ENCODE measurements around the gene MIB2.
"Not testable (repeated sequence)": the region's sequence is repeated elsewhere in the genome, so short reads cannot be mapped to it uniquely, and the experiment has no call there.

MIB2 gene

DNA sequence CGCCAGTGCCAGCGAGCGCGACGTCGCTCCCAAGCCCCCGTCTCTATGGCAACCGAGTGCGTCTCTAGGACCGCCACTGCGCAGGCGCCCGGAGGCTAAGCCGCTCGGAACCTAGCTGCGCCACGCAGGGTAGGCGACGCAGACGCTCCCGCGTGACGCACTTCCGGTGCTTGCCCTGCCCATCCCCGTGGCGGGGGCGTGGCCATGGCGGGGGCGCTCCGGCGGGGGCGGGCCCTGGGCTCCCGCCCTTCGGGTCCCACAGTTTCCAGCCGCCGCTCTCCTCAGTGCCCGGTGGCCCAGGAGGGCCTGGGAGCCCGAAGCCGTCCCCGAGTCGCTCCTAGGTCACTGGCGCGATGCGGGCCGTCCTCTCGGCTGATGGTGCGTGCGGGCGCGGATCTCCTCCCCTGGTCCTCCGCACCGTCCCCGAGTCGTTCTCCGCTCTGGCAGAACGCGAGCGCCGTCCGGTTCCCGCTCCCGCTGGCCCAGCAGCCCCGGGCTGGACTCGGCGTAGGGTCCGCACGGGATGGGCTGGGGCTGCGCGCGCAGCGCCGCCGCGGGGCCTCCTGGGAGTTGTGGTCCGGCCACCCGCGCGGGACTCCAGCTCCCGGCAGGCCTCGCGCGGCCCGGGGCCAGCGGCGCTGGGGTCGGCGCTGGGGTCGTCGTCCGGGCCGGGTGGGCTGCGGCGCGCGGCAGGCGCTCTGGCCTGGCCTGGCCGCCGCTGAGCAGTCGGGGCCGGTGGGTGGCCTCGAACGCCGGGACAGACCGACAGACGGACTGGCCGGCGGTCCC lies at the start of gene MIB2:
Gene MIB2 (plus strand): TSS at position 245 of the 789 bp plus-strand sequence. CDS start 7,953 bp downstream, outside the sequence.
- peak; percentile 97 for DNase-seq (ENCODE audit: low spot score)

DNA sequence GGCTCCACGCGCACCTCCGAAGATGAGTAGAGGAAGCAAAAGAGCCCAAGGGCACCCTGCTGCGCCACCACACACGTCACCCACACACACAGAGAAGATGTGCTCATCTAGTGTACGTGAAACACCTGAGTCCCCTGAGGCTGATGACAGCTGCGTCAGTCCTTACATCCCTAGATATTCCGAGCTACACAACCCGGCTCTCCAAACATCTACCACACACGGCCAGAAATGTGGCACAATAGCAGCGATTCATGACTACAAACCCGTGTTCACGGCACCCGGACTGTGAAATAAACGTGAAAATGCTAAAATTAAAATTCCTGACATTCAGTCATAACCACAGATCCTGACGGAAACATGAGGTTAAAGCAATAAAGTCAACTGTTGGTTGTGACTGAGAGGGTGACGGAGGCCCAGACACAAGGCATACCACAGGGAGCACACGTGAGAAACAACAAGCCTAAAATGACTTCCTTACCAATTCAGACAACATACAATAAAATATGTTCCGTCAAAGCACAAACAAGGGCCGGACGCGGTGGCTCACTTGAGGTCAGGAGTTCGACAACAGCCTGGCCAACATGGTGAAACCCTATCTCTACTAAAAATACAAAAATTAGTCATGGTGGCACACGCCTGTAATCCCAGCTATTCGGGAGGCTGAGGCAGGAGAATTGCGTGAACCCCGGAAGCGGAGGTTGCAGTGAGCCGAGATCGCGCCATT lies 48.0 kb upstream of the MIB2 start:
- no peak for DNase-seq (ENCODE audit: low spot score)

DNA sequence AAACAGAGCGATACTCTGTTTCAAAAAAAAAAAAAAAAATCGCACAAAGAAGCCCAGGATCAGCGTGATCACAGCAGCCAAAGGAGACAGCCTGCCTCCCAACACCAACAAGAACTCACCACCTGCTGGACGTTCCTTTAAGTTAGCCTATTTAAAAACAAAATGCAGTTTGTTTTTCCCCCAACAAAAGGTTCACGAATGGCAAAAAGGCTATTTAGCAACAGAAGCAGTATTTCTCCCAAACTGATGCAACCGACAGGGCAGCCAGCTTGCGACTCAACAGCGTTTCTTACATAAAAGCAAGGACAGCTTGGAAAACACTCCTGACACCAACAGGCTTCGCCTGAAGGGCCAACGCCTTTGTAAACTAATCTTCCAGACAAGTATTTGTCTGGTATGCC lies 47.4 kb upstream of the MIB2 start:
- DNase-seq (ENCODE audit: low spot score) = no peak

DNA sequence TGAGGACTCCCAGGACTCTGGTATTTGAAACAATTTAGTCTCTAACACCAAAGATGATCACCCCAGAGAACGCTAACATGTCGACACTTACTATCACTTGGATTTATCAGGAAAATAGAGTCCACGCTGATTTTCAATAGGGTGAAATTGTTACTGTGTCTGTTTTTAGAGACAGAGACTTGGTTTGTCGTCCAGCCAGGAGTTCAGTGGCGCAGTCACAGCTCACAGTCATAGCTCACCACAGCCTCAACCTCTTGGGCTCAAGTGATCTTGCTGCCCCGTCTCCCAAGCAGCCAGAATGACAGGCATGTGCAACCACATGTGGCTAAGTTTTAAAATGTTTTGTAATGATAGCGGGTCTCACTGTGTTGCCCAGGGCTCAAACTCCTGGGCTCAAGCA lies 46.0 kb upstream of the MIB2 start:
- DNase-seq (ENCODE audit: low spot score) = no peak

DNA sequence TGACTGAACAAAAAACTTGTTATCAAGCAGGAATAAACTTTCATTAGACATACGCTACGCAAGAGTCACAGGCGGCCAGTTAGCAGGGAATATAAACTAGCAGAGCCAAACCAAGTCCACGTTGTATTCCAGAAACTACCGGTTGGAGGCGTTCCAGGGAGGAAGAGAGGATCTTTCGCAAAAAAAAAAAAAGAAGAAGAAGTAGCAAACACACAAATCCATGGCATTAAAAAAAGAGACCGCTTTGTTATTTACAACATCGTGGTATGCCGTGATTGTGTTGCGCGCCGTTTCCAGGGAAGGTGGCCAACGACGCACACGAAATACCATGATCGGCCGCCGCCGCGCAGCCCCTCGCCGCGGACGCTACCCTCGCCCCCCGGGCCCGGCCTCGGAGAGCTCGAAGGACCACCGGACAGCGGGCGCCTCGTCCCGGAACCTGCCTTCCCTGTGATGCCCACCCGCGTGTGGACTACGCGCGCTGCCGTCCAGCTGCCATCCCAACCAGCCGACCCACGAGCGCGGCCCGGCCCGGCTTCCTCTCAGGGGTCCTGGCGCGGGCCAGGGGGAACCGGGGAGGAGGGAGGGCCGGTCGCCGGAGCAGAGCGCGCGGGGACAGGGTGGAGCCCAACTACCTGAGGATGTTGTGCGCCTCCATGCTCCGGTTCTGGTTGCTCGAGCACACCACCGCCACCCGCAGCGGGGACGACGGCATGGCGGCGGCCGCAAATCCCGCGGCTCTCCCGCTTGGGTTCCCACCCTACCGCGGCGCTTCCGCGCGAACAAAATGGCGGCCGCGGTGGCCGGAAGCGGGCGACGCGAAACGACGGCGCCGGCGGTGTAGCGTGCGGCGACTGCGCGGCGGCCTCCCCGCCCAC lies 41.2 kb upstream of the MIB2 start:
- no peak for DNase-seq (ENCODE audit: low spot score)

DNA sequence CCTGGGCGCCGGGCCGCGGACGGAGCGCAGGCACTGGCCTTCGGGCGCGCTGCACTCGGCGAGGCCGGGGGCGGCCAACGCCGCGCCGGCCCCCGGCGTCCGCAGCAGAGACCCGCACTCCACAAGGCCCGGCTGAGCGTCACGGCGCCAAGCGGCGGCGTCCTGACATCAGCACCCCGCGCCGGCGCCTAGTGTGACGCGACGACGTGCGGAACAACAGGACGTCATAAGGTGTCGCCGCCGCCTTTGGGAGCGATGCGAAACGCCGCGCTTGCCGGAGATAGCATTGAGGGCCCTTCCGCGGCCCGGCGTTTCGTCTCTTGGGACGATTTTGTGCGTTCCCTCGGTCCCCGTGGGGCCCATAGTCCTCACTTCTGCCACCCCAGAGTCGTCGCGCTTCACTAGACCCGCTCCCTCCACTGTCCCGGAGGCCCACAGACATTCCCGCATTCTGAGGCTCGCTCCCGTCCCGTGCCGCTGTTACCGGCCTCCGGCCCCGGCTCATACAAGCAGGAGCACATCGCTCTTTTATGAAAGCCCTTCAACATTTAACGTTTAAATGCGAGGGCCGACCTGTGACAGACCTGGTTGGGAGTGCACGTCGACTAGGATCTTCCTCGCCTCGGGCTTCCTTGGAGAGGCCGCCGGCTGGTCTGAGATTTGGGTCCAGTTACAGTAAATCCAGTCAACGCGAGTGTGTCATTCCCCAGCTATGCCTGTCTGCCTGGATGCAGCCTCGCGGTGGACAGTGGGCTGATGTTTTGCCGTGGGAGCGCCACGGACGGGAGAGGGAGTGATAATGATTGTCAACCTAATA lies 40.4 kb upstream of the MIB2 start, which contains the start of gene SSU72:
Gene SSU72 (minus strand): TSS at position 143 of the 817 bp plus-strand sequence. CDS start 306 bp downstream, outside the sequence.
- DNase-seq (ENCODE audit: low spot score) = peak; percentile 88

DNA sequence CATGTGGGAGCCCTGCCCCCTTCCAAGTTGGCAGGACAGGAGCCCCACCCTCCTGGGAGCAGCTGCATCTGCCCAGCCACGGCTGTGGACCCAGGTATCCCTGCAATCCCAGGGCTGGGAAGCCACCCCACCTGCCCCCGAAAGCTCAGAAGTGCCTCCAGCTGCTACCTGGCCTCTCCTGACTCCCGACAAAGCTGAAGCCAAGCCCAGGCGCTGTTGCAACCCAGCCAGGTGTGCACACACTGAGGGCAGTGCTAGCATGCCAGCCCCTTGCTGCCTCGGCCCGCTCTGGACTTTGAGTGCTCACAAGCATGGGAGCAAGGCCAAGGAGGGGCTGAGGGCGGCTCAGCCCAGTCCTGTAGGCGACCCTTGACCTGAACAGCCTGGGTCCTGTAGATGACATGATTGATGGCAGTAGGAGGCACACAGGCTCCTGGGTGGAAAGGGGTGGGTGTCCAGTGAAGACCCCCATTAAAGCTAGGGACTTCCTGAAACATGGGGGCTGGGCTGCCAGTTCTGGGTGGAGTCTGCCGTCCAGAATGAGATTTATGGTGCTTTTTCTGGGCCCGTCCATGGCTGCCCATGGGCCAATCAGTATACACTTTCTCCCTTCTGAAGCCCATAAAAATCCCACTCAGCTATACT lies 37.8 kb upstream of the MIB2 start:
- DNase-seq (ENCODE audit: low spot score) = no peak

DNA sequence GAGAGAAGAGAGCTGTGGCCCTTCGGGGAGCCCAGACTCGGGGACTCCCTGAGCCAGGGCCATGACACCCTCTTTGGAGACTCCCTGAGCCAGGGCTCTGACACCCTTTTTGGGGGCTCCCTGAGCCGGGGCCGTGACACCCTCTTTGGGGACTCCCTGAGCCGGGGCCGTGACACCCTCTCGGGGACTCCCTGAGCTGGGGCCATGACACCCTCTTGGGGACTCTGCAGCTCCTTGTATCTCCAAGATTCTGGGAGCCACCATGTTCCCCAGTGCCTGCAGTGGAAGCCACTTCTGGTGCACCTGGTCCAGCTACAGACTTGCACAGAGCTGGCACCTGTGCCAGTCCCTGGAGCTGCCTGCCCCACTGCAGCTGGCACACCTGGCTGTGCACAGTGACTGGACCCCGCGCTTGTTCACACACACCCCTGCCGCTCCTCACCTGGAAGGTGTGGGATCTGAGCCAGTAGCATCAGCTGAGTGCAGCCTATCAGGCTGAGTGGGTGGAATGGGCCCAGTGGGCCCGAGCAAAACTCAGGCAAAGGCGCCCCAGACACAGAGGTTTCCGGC lies 36.8 kb upstream of the MIB2 start:
- no peak for DNase-seq (ENCODE audit: low spot score)

DNA sequence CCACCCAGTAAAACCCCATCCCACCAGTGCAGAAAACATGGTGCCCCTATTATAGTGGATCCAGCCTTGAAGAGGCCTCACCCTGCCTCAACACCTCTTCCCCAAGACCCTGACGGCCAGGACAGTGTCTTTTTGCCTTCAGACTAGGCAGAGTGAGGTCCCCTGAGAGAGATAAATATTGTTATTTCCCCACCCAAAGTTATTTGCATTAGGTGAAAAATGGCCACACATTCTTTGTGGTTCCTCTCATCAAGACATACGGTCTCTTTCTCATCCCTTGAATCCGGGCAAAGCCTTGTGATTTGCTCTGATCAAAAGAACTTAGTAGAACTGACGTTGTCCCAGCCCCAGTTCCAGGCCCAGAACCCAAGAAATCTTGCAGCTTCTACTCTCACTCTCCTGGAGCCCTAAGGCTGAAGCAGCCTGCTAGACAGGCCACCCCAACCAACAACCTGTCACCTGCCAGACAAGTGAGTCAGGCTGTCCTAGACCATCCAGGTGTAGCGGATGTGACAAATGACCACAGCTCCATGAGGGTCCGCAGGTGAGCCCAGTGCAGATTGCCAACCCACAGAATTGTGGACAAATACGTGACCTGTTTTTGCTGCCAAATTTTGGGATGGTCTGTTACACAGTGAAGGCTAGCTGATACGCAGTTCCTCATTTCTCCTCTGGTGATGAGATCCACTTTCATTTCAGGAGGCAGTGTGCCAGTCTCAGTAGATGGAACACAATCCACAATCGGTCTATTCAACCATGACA lies 32.5 kb upstream of the MIB2 start:
- no peak for DNase-seq (ENCODE audit: low spot score)

DNA sequence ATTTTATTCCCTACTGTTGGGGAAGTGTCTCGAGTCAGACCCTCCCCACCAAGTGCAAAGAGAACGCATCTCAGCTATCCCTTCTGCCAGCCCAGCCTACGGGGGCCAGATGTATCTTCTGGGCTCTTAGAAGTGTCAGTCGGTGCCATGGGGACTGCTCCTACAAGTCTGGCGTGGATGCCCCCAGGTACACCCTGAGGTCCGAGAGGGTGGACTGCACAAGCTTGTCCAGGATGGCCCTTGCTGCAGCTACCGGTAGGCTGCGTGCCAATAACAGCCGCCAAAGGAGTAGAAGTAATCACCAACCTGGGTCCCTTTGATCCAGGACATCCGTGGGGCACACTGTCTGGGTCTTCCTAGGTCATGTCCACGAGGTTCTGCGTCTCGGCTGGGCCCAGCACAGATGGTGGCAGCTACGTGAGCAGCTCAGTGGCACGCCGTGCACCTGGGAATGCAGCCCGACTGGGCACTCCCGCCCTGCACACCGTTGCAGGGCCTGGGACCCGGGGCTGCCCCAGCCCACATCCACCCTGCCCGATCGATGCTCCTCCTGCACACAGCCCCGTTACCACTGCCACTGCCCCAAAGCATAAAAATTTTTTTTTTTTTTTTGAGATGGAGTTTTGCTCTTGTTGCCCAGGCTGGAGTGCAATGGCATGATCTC lies 31.8 kb upstream of the MIB2 start:
- DNase-seq (ENCODE audit: low spot score) = no peak

DNA sequence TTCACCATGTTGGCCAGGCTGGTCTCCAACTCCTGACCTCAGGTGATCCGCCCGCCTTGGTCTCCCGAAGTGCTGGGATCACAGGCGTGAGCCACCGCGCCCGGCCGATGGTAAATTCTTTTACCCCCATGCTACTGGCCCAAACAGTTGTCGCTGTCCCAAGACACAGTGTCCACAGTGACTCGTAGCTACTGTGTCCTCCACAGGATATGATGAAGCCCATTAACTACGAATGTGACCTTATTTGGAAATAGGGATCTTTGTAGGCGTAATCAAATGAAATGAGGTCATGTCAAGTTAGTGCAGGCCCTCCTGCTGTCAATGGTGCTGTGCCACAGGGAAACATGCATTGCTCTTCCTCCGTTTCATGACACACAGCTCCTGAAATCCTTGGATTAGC lies 23.8 kb upstream of the MIB2 start:
- no peak for DNase-seq (ENCODE audit: low spot score)

DNA sequence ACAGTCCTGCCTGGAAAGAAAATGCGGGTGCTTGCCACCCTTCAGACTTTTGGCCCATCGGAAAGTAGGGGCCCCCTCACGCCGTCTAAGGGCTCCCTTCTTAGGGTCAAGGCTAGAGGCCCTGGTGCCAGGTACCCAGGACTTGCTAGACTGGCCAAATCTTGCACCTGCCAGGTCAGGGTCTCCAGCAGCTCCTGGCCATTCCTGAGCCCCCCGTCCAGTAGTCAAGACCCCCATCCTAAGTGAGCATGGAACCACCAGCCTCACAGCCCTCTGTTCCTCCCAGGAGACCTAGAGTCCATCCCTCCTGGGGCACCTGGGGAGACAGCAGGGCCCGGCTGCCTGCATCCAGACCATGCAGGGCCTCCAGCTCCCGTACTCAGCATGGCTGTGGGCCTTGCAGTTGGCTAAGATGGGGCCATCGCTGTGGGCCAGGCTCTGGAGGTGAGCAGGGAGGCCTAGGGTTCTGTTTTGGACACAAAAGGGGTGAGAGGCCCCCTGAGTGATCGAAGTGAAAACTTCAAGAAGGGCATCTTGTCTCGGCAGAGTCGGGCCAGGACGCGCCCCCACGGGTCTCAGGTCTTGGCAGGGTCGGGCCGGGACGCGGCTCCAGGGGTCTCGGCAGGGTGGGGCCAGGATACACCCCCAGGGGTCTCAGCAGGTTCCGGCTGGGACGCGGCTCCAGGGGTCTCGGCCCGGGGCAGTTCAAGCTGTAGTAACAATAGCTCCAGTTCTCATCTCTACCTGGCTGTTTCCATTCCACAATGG lies 21.3 kb upstream of the MIB2 start:
- no peak for DNase-seq (ENCODE audit: low spot score)

DNA sequence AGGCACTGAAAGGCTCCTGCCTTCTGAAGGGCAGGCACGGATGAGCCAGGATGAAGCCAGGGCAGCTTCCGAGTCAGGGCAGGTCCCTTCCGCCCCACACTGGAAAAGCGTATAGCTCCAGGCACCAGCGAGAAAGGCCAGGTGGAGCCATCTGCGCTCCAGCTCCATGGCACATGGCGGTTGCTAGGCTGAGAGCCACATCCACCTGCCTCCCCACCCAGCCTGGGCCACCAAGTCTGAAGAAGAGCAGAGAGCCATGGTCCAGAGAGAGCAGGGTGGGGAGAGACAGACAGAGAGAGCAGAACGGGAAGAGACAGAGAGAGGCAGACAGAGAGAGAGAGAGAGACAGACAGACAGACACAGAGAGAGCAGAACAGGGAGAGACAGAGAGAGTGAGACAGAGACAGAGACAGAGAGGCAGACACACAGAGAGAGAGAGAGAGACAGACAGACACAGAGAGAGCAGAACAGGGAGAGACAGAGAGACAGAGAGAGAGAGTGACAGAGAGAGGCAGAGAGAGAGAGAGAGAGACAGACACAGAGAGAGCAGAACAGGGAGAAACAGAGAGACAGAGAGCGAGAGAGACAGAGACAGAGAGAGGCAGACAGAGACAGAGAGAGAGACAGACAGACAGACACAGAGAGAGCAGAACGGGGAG lies 20.6 kb upstream of the MIB2 start:
- DNase-seq (ENCODE audit: low spot score) = no peak

DNA sequence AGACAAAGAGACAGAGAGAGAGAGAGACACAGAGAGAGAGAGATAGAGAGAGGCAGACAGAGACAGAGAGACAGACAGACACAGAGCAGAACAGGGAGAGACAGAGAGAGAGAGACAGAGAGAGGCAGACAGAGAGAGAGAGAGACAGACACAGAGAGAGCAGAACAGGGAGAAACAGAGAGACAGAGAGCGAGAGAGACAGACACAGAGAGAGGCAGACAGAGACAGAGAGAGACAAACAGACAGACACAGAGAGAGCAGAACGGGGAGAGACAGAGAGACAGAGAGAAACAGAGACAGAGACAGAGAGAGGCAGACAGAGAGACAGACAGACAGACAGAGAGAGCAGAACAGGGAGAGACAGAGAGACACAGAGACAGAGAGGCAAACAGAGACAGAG lies 20.0 kb upstream of the MIB2 start:
- not testable (repeated sequence) for DNase-seq (ENCODE audit: low spot score)

DNA sequence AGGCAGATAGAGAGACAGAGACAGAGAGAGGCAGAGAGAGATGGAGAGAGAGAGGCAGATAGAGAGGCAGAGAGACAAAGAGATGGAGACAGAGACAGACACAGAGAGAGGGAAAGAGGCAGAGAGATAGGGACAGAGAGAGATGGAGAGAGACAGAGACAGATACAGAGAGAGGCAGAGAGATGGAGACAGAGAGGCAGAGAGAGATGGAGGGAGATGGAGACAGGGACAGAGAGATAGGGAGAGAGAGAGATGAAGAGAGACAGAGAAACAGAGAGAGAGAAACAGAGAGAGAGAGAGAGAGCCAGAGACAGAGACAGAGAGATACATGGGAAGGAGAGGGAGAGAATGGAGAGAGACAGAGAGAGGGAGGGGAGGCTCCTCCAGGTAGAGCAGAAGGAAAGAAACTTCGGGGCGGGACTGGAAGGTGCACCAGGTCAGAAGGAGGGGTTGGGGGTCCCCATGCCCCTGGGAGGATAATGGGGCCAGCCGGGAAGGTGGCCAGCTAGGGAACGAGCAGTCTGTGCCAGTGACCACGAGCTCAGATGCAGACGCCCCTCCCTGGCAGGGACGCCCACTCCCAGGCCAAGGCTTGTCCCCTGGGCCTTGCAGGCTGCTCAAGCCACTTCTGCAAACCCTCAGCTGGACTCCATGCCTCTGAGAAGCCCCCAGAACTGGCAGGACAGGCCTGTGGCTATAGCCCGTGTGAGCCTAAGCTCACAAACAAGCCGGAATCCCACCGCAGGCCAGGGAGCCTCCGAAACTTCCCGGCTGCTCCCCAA lies 18.6 kb upstream of the MIB2 start:
- DNase-seq (ENCODE audit: low spot score) = no peak

DNA sequence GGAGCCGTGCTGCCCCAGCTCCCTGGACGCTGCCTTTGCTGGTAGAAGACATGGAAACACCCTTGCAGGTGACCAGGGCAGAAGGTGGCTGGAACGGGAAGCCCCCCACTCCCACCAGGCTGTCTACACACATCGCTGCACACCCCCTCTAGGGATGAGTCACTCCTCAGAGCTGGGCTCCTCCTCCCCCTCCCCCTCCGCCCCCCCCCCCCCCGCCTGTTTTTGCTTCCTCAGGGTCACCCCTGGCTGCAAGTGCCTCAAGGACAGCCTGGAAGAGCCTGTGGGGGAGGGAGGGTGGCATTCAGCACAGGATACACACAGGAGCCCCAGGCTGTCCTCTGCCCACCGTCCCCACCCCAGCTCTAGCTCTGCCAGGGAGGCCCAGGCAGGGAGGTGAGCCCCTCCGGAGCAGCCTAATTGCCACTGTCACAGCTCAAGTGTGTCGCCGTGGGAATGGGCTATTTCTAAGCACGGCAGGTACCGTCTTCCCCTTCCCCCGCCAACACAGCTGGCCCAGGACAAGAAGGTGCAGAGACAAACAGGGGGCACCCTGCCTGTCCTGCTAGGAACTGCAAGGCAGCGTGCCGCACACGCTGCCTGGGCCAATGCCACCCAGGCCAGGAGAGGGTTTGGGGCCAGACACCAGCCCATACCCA lies 17.9 kb upstream of the MIB2 start:
- no peak for DNase-seq (ENCODE audit: low spot score)

Measured in putamen (tissue), 1 donor.